ENCODE measurements around the gene RBM14. TPM values are rescaled to one million over a fixed set of nuclear protein-coding genes. Genes with fewer than 3 reads are reported as not detected.
"Not testable (repeated sequence)": the region's sequence is repeated elsewhere in the genome, so short reads cannot be mapped to it uniquely, and the experiment has no call there.

RBM14 gene
- total RNA-seq, 1 donor from 2014 or later, result 23.5 TPM

DNA sequence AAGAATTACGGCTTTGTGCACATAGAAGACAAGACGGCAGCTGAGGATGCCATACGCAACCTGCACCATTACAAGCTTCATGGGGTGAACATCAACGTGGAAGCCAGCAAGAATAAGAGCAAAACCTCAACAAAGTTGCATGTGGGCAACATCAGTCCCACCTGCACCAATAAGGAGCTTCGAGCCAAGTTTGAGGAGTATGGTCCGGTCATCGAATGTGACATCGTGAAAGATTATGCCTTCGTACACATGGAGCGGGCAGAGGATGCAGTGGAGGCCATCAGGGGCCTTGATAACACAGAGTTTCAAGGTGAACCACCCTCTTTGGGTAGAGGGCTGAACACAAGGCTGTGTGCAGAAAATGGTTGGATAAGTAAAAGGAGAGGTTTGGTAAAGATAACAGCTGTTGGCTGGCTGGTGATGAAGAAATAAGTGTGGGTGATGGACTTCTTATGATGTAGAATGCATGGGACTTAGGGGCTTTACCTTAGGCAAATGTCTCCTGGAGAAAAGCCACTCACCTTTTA is 23.4 kb downstream of the RBM14 start:
- H3K4me1 ChIP-seq (ENCODE audit: control insufficient read depth in 3 of 3, insufficient read depth in 3 of 3, low read length in 3 of 3), result peaks cover 65 to 70% (median 70%) of the 10 kb centered on the region in 3 donors
- not testable (repeated sequence) for H3K27ac ChIP-seq (ENCODE audit: low read depth, low read length)

GRCh38 chr11:66641834-66642233 is 25.4 kb downstream of the RBM14 start:
- Histone ChIP-seq H3K9ac (ENCODE audit: low read depth in 1 of 3, low read length in 3 of 3) (peak overlapping the region in 2 of 3 donors; percentile 2 to 58), H3K27ac (ENCODE audit: low read depth, low read length) (no peak overlapping the region), H3K36me3 (ENCODE audit: control insufficient read depth in 3 of 3, insufficient read depth in 3 of 3, low read length in 3 of 3) (peaks cover 12 to 47% (median 42%) of the 10 kb centered on the region in 3 donors), H3K4me1 (ENCODE audit: control insufficient read depth in 3 of 3, insufficient read depth in 3 of 3, low read length in 3 of 3) (peaks cover 79 to 87% (median 82%) of the 10 kb centered on the region in 3 donors), H3K4me3 (ENCODE audit: low read length in 3 of 3) (peak overlapping the region; percentile 0 to 99 (median 61)), H3K9me3 (ENCODE audit: control insufficient read depth in 3 of 3, low read length in 3 of 3) (no peaks in the 10 kb centered on the region), H3K27me3 (ENCODE audit: control insufficient read depth in 3 of 3, insufficient read depth in 3 of 3, low read length in 3 of 3) (no peaks in the 10 kb centered on the region)

More for the DNA sequence above, 23.4 kb downstream of the RBM14 start:
- Histone ChIP-seq H3K9ac (ENCODE audit: low read depth in 1 of 3, low read length in 3 of 3) (peak overlapping the region in 2 of 3 donors; percentile 40 to 96), H3K4me3 (ENCODE audit: low read length in 3 of 3) (peak overlapping the region; percentile 93 to 99 (median 96)), H3K36me3 (ENCODE audit: control insufficient read depth in 3 of 3, insufficient read depth in 3 of 3, low read length in 3 of 3) (peaks cover 12 to 29% (median 28%) of the 10 kb centered on the region in 3 donors)
- H3K27me3 ChIP-seq (ENCODE audit: control insufficient read depth in 3 of 3, insufficient read depth in 3 of 3, low read length in 3 of 3); H3K9me3 ChIP-seq (ENCODE audit: control insufficient read depth in 3 of 3, low read length in 3 of 3): not testable (repeated sequence)

DNA sequence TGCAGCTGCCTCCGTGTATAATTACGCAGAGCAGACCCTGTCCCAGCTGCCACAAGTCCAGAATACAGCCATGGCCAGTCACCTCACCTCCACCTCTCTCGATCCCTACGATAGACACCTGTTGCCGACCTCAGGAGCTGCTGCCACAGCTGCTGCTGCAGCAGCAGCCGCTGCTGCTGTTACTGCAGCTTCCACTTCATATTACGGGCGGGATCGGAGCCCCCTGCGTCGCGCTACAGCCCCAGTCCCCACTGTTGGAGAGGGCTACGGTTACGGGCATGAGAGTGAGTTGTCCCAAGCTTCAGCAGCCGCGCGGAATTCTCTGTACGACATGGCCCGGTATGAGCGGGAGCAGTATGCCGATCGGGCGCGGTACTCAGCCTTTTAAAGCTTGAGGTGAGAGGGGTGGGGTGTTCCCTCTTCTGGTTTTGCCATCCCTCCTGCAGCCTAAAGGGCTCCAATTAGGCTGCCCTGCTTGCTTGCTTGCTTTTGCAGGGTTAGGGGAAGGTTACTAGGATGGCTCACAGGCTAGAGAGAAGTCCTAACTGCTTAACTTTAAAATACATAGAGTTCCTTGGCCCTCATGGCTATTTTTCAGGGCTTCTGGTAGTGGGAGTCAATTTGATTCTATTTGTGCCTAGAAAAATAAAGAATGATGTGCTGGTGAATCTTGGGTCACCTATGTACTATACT is 27.5 kb downstream of the RBM14 start:
- H3K27ac ChIP-seq (ENCODE audit: low read depth, low read length), result no peak overlapping the region
- peak overlapping the region; percentile 33 to 61 (median 54) for H3K4me3 ChIP-seq (ENCODE audit: low read length in 3 of 3)
- H3K4me1 ChIP-seq (ENCODE audit: control insufficient read depth in 3 of 3, insufficient read depth in 3 of 3, low read length in 3 of 3), result peaks cover 70 to 78% (median 71%) of the 10 kb centered on the region in 3 donors
- no peaks in the 10 kb centered on the region for H3K27me3 ChIP-seq (ENCODE audit: control insufficient read depth in 3 of 3, insufficient read depth in 3 of 3, low read length in 3 of 3)
- no peaks in the 10 kb centered on the region for H3K9me3 ChIP-seq (ENCODE audit: control insufficient read depth in 3 of 3, low read length in 3 of 3)
- H3K9ac ChIP-seq (ENCODE audit: low read depth in 1 of 3, low read length in 3 of 3), result peak overlapping the region; percentile 9 to 52 (median 26)
- H3K36me3 ChIP-seq (ENCODE audit: control insufficient read depth in 3 of 3, insufficient read depth in 3 of 3, low read length in 3 of 3), result peaks cover 12 to 49% (median 45%) of the 10 kb centered on the region in 3 donors

GRCh38 chr11:66646828-66647227 is 30.4 kb downstream of the RBM14 start:
- Histone ChIP-seq H3K9ac (ENCODE audit: low read depth in 1 of 3, low read length in 3 of 3) (no peak overlapping the region), H3K27ac (ENCODE audit: low read depth, low read length) (no peak overlapping the region), H3K4me1 (ENCODE audit: control insufficient read depth in 3 of 3, insufficient read depth in 3 of 3, low read length in 3 of 3) (peaks cover 43 to 50% (median 45%) of the 10 kb centered on the region in 3 donors), H3K27me3 (ENCODE audit: control insufficient read depth in 3 of 3, insufficient read depth in 3 of 3, low read length in 3 of 3) (no peaks in the 10 kb centered on the region), H3K9me3 (ENCODE audit: control insufficient read depth in 3 of 3, low read length in 3 of 3) (no peaks in the 10 kb centered on the region), H3K36me3 (ENCODE audit: control insufficient read depth in 3 of 3, insufficient read depth in 3 of 3, low read length in 3 of 3) (peaks cover 13 to 51% (median 48%) of the 10 kb centered on the region in 3 donors), H3K4me3 (ENCODE audit: low read length in 3 of 3) (no peak overlapping the region)

- H3K9ac ChIP-seq (ENCODE audit: low read depth in 1 of 3, low read length in 3 of 3), result no peak overlapping the region
- peaks cover 12 to 21% (median 15%) of the 10 kb centered on the region in 3 donors for H3K4me1 ChIP-seq (ENCODE audit: control insufficient read depth in 3 of 3, insufficient read depth in 3 of 3, low read length in 3 of 3)
- H3K9me3 ChIP-seq (ENCODE audit: control insufficient read depth in 3 of 3, low read length in 3 of 3), result no peaks in the 10 kb centered on the region
- peaks cover 14 to 36% (median 31%) of the 10 kb centered on the region in 3 donors for H3K36me3 ChIP-seq (ENCODE audit: control insufficient read depth in 3 of 3, insufficient read depth in 3 of 3, low read length in 3 of 3)
- no peak overlapping the region for H3K4me3 ChIP-seq (ENCODE audit: low read length in 3 of 3)
- no peaks in the 10 kb centered on the region for H3K27me3 ChIP-seq (ENCODE audit: control insufficient read depth in 3 of 3, insufficient read depth in 3 of 3, low read length in 3 of 3)
- H3K27ac ChIP-seq (ENCODE audit: low read depth, low read length), result no peak overlapping the region
Measured at GRCh38 chr11:66649903-66650302, 33.5 kb downstream of the RBM14 start.

- Histone ChIP-seq H3K4me1 (ENCODE audit: control insufficient read depth in 3 of 3, insufficient read depth in 3 of 3, low read length in 3 of 3) (peaks cover under 1 to 12% (median 5%) of the 10 kb centered on the region in 3 donors), H3K9ac (ENCODE audit: low read depth in 1 of 3, low read length in 3 of 3) (no peak overlapping the region), H3K9me3 (ENCODE audit: control insufficient read depth in 3 of 3, low read length in 3 of 3) (no peaks in the 10 kb centered on the region), H3K36me3 (ENCODE audit: control insufficient read depth in 3 of 3, insufficient read depth in 3 of 3, low read length in 3 of 3) (peaks cover 16 to 26% (median 25%) of the 10 kb centered on the region in 3 donors), H3K27me3 (ENCODE audit: control insufficient read depth in 3 of 3, insufficient read depth in 3 of 3, low read length in 3 of 3) (no peaks in the 10 kb centered on the region), H3K4me3 (ENCODE audit: low read length in 3 of 3) (no peak overlapping the region), H3K27ac (ENCODE audit: low read depth, low read length) (no peak overlapping the region)
Measured at GRCh38 chr11:66651016-66651415, 34.6 kb downstream of the RBM14 start.

DNA sequence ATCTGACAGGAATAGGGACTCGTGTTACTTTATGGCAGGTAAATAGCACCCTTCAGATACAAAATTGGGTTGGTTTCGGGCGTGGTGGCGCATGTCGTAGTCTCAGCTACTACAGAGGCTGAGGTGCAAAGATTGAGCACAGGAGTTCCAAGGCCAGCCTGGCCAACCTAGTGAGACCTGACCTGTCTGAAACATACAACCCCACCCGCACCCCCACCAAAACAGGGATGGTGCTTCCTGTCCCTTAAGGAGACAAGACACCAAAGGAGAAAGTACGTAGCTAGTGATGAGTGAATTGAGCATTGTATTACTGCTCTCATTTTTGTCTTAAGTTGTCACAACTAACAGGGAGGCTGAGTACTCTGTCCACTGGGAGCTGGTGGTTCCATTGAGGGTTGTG is 36.2 kb downstream of the RBM14 start:
- no peak overlapping the region for H3K9ac ChIP-seq (ENCODE audit: low read depth in 1 of 3, low read length in 3 of 3)
- H3K9me3 ChIP-seq (ENCODE audit: control insufficient read depth in 3 of 3, low read length in 3 of 3), result no peaks in the 10 kb centered on the region
- H3K36me3 ChIP-seq (ENCODE audit: control insufficient read depth in 3 of 3, insufficient read depth in 3 of 3, low read length in 3 of 3), result peaks cover 15 to 20% (median 16%) of the 10 kb centered on the region in 3 donors
- no peak overlapping the region for H3K4me3 ChIP-seq (ENCODE audit: low read length in 3 of 3)
- no peak overlapping the region for H3K27ac ChIP-seq (ENCODE audit: low read depth, low read length)
- H3K4me1 ChIP-seq (ENCODE audit: control insufficient read depth in 3 of 3, insufficient read depth in 3 of 3, low read length in 3 of 3), result peaks cover 0 to 2% (median 0%) of the 10 kb centered on the region in 3 donors
- no peaks in the 10 kb centered on the region for H3K27me3 ChIP-seq (ENCODE audit: control insufficient read depth in 3 of 3, insufficient read depth in 3 of 3, low read length in 3 of 3)

DNA sequence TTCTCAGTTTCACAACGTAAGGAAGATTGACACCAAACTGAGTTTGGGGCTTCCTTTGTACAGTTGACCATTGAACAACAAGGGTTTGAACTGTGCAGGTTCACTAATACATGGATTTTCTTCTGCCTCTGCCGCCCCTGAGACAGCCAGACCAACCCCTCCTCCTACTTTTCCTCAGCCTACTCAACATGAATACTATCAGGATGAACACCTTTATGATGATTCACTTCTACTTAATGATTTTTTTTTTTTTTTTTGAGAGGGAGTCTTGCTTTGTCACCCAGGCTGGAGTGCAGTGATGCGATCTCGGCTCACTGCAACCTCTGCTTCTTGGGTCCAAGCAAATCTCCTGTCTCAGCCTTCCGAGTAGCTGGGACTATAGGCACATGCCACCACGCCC is 36.7 kb downstream of the RBM14 start:
- Histone ChIP-seq H3K4me1 (ENCODE audit: control insufficient read depth in 3 of 3, insufficient read depth in 3 of 3, low read length in 3 of 3) (peaks cover 0 to 2% (median 0%) of the 10 kb centered on the region in 3 donors), H3K9me3 (ENCODE audit: control insufficient read depth in 3 of 3, low read length in 3 of 3) (no peaks in the 10 kb centered on the region), H3K4me3 (ENCODE audit: low read length in 3 of 3) (no peak overlapping the region), H3K27me3 (ENCODE audit: control insufficient read depth in 3 of 3, insufficient read depth in 3 of 3, low read length in 3 of 3) (no peaks in the 10 kb centered on the region), H3K36me3 (ENCODE audit: control insufficient read depth in 3 of 3, insufficient read depth in 3 of 3, low read length in 3 of 3) (peaks cover 15 to 20% (median 16%) of the 10 kb centered on the region in 3 donors), H3K27ac (ENCODE audit: low read depth, low read length) (no peak overlapping the region), H3K9ac (ENCODE audit: low read depth in 1 of 3, low read length in 3 of 3) (no peak overlapping the region)

DNA sequence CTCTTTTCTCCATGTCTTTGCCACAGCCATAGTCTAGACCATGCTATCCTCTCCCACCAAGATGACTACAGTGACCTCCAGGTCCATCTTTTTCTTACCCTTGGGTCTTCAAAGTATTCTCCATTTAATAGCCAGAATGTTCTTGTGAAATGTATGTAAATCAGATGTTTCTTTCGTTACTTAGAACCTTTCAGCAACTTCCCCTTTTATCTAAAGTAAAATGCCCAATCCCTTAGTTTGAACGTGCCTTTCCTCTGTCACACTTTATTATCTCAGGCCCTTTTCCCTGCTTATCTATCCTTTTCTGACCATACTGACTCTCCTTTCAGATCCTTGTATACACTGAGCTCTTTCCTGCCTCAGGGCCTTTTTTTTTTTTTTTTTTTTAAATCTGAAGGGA is 43.3 kb downstream of the RBM14 start:
- H3K27me3 ChIP-seq (ENCODE audit: control insufficient read depth in 3 of 3, insufficient read depth in 3 of 3, low read length in 3 of 3), result no peaks in the 10 kb centered on the region
- no peak overlapping the region for H3K4me3 ChIP-seq (ENCODE audit: low read length in 3 of 3)
- no peak overlapping the region for H3K9ac ChIP-seq (ENCODE audit: low read depth in 1 of 3, low read length in 3 of 3)
- no peak overlapping the region for H3K27ac ChIP-seq (ENCODE audit: low read depth, low read length)
- H3K36me3 ChIP-seq (ENCODE audit: control insufficient read depth in 3 of 3, insufficient read depth in 3 of 3, low read length in 3 of 3), result peaks cover 3 to 16% (median 6%) of the 10 kb centered on the region in 3 donors
- H3K4me1 ChIP-seq (ENCODE audit: control insufficient read depth in 3 of 3, insufficient read depth in 3 of 3, low read length in 3 of 3), result no peaks in the 10 kb centered on the region
- H3K9me3 ChIP-seq (ENCODE audit: control insufficient read depth in 3 of 3, low read length in 3 of 3), result no peaks in the 10 kb centered on the region

GRCh38 chr11:66663741-66664296 is 47.4 kb downstream of the RBM14 start:
- Histone ChIP-seq H3K4me3 (ENCODE audit: low read length in 3 of 3) (no peak overlapping the region), H3K4me1 (ENCODE audit: control insufficient read depth in 3 of 3, insufficient read depth in 3 of 3, low read length in 3 of 3) (no peaks in the 10 kb centered on the region), H3K27ac (ENCODE audit: low read depth, low read length) (no peak overlapping the region), H3K36me3 (ENCODE audit: control insufficient read depth in 3 of 3, insufficient read depth in 3 of 3, low read length in 3 of 3) (peaks cover 9 to 42% (median 40%) of the 10 kb centered on the region in 3 donors), H3K9me3 (ENCODE audit: control insufficient read depth in 3 of 3, low read length in 3 of 3) (no peaks in the 10 kb centered on the region), H3K27me3 (ENCODE audit: control insufficient read depth in 3 of 3, insufficient read depth in 3 of 3, low read length in 3 of 3) (no peaks in the 10 kb centered on the region), H3K9ac (ENCODE audit: low read depth in 1 of 3, low read length in 3 of 3) (no peak overlapping the region)

All from skeletal muscle tissue (tissue), 4 donors.